ENCODE results near the gene ASL.
"Not testable (repeated sequence)": the region's sequence is repeated elsewhere in the genome, so short reads cannot be mapped to it uniquely, and the experiment has no call there.

The ASL gene

DNA sequence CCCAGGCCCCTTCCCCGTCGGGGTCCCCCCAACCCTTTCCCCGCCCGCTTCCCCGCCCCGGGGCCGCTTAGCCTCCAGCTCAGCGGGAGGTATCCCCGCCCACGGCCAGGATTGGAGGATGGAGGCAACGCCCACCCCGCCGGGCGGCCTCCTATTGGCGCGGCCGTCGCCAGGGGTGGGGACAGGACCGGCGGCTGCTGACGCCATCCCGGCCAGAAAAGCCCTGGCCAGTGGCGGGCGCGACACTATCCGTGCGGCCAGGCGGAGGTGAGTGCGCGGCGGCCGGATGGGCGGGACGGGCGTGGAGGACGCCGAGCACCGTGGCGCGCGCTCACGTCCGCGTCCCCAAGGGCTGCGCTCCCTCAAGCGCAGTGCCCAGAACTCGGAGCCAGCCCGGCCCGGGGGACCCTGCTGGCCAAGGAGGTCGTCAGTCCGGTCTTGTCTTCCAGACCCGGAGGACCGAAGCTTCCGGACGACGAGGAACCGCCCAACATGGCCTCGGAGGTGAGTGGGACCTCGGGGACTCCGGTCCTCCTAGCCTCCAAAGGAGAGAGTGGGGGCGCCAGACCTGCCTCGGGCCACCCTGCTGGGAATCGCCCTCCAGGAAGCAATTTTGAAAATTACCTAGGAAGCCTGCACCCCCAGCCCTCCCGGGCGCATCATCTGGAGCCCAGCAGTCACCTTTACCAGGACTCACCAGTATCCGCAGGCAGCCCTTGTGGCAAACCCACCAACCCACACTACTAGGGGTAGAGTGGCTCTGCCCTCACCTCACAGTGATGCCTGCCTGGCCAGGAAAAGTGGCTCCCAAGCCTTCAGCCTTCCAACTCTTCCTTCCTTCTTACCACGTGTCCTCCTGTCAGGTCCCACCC lies at the start of gene ASL:
ASL (plus strand) TSS at position 230 of the 872 bp plus-strand sequence; CDS start at position 493, 263 bp downstream.
- peak within 1 kb of the TSS; percentile 86 for H3K4me3 ChIP-seq (ENCODE audit: low read depth, low read length)
- in situ Hi-C loops (cut with HindIII; ENCODE audit: low sequenced_read_pairs): no loop called here
- DNase-seq (ENCODE audit: low read depth): peak; percentile 58
- TF ChIP-seq, protein P1, sequence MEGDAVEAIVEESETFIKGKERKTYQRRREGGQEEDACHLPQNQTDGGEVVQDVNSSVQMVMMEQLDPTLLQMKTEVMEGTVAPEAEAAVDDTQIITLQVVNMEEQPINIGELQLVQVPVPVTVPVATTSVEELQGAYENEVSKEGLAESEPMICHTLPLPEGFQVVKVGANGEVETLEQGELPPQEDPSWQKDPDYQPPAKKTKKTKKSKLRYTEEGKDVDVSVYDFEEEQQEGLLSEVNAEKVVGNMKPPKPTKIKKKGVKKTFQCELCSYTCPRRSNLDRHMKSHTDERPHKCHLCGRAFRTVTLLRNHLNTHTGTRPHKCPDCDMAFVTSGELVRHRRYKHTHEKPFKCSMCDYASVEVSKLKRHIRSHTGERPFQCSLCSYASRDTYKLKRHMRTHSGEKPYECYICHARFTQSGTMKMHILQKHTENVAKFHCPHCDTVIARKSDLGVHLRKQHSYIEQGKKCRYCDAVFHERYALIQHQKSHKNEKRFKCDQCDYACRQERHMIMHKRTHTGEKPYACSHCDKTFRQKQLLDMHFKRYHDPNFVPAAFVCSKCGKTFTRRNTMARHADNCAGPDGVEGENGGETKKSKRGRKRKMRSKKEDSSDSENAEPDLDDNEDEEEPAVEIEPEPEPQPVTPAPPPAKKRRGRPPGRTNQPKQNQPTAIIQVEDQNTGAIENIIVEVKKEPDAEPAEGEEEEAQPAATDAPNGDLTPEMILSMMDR (IDR thresholded peaks at IDR 0.05; ENCODE audit: low read depth, low read length, missing control alignments): no peak

DNA sequence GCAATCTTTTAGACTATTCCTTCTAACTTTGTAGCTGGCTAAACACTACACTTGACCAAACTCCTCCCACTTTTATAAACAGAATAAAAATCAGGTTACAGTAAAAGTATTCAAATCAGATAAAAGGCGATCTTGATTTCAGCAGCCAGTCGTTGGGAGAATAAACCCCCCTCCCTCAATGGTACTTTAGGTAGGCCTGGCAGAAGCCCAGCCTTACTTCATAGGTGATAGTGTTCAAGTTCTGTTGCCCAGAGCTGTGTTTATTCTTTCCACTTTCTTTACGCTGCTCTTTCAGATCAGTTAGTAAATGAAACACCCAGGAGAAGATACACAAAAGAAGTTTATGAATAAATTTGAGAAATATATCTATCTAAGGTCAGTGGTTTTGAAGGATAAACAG lies 47.3 kb upstream of the ASL start:
- H3K4me3 ChIP-seq (ENCODE audit: low read depth, low read length); in situ Hi-C loops (cut with HindIII; ENCODE audit: low sequenced_read_pairs); DNase-seq (ENCODE audit: low read depth): not testable (repeated sequence)

DNA sequence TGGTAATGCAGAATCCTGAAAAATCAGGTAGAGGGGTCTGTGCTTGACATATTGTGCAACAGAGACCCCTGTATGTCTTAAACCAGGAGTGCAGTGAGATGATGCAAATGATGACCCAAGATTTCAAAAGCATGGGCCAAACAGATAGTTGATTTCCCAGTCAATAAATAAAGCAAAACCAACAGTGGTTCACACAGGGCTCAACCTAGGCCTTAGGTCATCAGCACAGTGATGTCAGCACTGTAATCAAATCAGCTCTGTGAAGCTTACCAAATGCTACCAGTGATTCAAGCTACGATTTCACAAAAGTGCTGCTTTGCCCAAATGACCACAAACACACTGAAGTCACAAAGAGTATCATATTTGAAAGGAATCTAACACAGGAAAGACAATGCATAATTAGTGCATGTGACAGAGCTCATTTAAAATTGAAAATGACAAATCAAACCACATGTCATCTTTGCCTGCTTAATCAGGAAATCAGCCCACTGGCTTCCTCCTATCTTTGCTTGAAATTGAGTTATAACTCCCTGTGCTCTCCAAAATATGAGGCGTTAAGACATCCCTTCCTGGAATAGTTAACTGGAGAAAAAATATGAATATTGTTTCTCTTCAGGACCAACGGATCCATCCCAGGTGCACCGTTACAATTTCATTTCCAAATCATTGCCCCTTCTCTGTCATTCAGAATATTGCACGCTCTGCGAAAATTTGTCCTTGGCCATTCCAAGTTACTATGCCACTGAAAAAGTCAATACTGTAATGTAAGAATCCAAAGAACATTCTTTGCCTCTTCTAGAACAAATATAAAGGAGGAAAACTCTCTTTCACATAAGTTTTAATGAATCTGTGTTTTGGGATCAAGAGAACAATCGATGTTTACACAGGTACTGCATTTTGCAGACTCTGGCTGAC lies 41.9 kb upstream of the ASL start:
- TF ChIP-seq, protein P1 (IDR thresholded peaks at IDR 0.05; ENCODE audit: low read depth, low read length, missing control alignments): no peak
- no peak overlapping the region for H3K4me3 ChIP-seq (ENCODE audit: low read depth, low read length)
- DNase-seq (ENCODE audit: low read depth): no peak
- in situ Hi-C loops (cut with HindIII; ENCODE audit: low sequenced_read_pairs): no loop called here

DNA sequence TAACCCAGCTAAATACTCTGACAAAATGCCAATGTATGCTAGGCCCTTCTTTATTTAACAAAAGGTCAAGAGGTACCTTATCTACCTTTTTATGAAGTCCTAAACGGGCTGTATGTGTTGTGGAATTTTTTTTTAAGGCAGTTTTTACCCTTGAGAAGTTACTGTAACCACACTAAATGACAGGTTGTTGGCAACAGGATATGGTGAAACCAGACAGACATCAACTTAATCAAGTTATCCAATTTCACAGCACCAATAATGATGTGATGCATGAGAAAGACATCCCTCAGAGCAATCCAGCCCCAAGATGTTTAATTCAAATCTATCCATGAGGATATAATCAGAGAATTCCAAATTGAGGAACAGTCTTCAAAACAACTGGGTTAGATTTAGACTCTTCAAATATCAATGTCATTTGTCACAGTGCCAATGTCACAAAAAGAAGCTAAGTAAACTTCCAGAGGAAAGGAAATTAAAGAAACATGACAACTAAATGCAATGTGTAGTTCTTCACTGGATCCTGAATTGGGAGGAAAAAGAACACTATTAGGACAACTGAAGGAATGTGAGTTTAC lies 41.1 kb upstream of the ASL start:
- in situ Hi-C loops (cut with HindIII; ENCODE audit: low sequenced_read_pairs); H3K4me3 ChIP-seq (ENCODE audit: low read depth, low read length); DNase-seq (ENCODE audit: low read depth): not testable (repeated sequence)

DNA sequence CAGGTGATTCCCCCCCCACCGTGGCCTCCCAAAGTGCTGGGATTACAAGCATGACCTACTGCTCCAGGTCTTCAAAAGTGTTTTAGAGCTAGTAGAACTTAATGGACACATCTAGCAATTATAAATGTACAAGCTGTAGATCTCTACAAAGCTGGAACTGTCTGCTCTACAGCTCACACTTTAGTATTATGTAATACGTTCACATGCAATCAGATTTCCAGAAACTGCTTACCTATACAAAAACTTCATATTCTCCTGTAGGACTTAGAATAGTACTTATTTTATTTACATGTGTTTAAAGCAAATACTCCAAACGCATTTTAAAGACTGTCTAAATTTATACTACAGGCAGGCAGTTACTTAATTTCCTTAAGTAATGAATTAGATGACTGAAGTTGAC lies 39.2 kb upstream of the ASL start:
- no peak for DNase-seq (ENCODE audit: low read depth)
- no peak overlapping the region for H3K4me3 ChIP-seq (ENCODE audit: low read depth, low read length)
- TF ChIP-seq, protein P1 (IDR thresholded peaks at IDR 0.05; ENCODE audit: low read depth, low read length, missing control alignments): no peak
- in situ Hi-C loops (cut with HindIII; ENCODE audit: low sequenced_read_pairs): no loop called here

DNA sequence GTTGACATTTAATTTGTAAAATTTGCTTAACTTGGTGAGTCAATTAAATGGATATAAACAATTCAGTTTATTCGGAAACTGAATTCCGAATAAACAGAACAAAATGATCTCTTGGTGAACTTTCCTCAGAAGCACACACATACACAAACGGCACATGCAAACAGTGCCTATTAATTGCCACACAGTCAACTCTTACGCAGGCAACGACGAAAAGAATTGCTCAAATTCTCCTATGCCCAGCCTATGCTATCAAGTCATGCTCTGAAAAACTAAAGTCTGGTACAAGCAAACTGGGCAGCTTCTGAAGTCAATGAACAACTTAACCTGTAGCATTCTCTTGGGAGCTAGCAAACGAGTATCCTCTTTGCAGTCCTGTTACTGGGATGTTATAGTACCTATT lies 38.8 kb upstream of the ASL start:
- TF ChIP-seq, protein P1 (IDR thresholded peaks at IDR 0.05; ENCODE audit: low read depth, low read length, missing control alignments): no peak
- no peak for DNase-seq (ENCODE audit: low read depth)
- in situ Hi-C loops (cut with HindIII; ENCODE audit: low sequenced_read_pairs): no loop called here
- H3K4me3 ChIP-seq (ENCODE audit: low read depth, low read length): no peak overlapping the region

DNA sequence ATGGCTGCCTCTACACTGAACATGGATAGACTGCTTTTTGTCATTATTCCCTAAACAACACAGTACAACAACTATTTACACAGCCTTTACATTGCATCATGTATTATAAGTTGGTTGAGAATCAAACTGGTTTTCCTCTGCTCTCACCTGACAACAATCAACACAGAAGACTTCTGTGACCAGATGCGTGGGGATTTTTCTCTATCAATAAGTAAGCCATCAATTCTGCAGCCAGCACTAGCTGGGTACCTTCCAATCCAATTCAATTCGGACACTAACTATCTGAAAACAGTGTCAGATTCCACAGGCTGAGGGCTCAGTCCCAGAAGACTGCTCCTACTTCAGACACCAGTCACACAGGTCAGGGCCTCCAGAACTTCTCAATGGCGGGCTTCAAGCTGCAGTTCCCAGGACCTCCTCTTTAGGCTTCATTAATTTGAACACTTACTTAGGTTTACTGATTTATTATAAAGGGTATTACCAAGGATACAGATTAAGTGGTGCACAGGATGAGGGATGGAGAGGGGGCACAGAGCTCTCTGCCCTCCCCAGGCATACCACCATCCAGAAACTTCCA lies 36.4 kb upstream of the ASL start:
- TF ChIP-seq, protein P1 (IDR thresholded peaks at IDR 0.05; ENCODE audit: low read depth, low read length, missing control alignments): no peak
- H3K4me3 ChIP-seq (ENCODE audit: low read depth, low read length): no peak overlapping the region
- in situ Hi-C loops (cut with HindIII; ENCODE audit: low sequenced_read_pairs): no loop called here
- no peak for DNase-seq (ENCODE audit: low read depth)

All from astrocyte of the cerebellum (primary cell).